HuH-7 (cell line): ENCODE measurements around the gene PAFAH1B1.
"Not testable (repeated sequence)": the region's sequence is repeated elsewhere in the genome, so short reads cannot be mapped to it uniquely, and the experiment has no call there.

ENCODE experiments used
- DNase-seq: peaks from one replicate; pipeline ENCODE4 v3.0.0; 2011; ENCODE audit warnings: low spot score

Gene PAFAH1B1

DNA sequence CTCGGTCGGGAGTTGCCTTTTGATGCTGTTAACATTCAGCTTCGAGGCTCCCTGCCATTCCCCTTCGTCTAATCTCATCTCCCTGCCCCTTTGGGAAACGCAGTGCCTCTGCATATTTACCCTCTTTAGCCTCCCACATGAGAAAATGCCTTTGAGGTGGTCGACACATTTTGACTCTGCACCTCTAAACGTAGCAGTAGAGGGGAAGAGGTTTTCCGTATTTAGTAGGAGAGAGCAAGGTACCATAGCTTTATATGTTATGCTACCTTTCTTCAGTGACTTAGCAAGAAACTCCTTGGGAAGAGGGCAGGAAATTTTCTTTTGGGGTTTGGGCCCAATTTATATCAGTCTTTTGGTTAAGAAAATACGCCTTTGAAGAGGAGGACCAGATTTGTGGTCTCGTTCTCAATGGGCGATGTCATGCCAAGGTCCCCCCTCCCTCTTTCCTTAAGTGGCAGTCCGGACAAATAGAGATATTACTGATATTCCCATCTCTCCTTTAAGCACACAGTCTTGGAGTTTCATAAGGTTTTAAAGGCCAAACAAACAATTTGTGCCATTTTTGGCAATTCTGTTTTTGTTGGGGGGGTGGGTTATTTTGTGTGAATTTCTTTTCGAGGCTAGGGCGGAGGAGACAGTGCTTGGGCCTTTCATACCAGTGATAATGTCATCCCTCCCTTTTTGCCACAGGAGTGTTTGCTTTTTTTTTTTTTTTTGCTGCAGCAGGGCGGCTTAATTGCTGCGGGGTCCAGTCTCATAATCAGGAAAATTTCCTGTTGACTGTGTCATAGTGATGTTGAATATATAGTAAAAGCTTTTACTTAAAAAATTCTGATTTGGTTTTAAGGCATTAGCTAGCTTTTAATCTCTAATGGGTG is 1.5 kb downstream of the PAFAH1B1 start:
- DNase-seq: no peak

DNA sequence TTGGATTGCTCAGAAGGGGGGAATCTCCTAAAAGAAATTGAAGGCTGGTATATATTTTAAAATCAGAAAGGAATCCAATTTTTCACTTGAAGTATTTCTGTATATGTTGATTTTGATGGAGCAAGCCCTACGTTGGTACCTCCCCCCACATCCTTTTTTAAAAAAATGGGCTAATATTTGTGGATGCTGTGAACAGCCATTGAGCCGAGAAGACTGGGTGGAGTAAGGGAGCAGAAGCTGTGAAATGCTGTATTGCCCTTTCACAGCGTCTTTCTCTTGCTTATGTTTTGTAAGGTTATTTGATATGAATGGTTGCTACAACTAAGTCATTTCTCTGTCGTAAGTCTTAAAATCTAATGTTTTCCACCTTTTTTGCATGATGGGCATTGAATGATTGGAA is 2.3 kb downstream of the PAFAH1B1 start:
- DNase-seq: no peak

DNA sequence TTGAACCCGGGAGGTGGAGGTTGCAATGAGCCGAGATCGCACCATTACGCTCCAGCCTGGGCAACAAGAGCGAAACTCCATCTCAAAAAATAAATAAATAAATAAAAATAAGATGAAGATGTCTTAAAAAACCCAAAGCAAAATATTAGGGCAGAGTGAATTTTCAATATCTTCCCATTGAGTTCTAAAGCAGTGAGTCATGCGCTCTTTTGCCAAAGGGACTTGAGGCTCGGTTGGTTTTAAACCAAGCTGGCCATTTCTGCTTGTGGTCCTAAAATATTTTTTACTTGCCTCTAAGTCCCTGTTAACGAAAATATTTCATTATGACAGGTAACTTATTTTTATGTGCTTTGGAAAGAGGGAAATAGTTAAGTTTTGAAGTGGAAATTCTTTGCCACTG is 4.7 kb downstream of the PAFAH1B1 start:
- no peak for DNase-seq

DNA sequence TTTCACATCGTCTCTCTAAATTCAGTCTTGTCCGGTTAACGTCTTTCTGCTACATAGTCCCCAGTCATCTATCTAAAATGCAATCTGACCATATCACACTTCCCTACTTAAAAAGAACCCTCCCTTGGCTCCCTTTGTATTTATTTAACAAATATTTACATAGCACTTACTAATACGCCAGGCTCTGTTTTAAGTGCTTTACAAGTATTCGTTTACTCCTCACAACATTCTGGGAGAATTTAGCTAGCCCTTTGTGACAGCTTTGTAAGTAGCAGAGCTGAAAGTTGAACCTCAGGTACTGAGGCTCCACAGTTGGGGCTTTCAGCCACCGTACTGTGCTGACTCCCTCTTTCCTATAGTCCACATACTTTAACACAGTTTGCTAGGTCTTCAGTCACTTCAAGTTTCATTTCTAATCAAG is 9.2 kb downstream of the PAFAH1B1 start:
- no peak for DNase-seq

DNA sequence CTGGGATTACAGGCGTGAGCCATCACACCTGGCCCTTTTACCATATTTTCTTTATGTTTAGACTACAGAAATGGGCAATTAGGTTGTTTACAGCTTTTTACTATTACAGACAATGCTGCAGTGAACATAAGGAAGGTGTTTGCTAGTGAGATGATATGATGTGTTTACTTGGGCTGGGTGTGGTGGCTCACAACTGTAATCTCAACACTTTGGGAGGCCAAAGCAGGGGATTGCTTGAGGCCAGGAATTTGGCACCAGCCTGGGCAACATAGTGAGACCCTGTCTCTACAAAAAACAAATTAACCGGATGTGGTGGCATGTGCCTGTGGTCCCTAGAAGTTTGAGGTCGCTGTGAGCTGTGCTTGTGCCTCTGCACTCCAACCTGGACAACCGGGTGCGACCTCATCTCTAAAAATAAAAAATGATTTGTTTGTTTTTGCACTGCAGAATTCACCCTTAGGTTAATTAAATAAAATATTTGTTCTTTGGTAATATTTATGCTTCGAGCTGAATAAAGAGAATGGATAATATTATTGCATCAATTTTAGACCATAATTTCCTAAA is 15.0 kb downstream of the PAFAH1B1 start:
- no peak for DNase-seq

DNA sequence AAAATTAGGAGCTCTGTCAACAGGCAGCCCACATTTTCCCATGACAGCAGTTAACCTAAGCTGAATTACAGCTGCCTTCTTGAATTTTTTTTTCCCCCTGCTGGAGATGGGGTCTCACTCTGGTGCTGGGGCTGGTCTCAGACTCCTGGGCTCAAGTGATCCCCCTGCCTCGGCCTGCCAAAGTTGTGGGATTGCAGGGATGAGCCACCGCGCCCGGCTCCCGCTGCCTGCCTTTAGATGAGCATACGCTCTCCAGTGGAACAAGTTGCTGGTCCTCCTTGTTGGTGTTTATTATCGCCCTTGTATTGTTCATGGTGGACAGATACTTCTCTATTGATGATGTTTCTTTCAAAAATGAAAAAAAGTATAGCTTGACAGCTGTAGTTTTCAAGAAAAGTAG is 15.6 kb downstream of the PAFAH1B1 start:
- DNase-seq: no peak

DNA sequence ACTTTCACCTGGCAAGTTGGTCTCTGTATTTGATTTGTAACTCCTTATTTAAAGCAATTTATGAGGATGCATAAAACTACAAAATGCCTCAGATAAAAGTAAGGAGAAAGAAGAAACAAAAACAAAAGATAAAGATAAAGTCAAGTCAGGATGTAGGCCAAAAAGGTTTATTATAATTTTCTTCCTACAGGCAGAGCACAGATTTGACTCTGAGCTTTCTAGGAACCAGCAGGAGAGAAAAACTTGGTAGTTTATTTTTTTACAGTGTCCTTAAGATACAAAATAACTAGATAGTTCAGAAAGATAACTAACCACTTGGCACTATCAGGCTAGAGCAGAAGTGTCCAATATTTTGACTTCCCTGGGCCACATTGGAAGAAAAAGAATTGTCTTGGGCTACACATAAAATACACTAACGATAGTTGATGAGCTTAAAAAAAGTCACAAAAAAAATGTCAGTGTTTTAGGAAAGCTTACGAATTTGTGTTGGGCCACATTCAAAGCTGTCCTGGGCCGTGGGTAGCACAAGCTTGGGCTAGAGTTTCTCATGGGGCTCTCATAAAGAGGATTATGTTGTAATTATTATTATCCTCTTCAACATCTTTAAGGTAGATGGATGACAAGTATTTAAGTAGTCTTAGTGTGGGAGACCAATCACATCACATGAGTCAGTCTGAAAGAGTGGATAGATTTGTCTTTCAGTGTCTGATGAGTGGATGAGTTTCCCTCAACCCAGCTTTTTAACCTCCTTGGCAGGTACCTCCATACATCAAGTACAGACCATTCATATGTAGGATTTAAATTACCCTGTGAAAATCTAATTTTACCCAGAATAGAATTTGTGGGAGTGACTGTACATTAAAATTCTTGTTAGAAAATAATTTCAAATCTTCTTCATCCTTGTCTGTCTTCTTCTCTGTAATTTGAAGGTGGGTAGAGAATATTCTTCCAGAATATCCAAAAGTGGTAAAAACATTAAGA is 17.0 kb downstream of the PAFAH1B1 start:
- DNase-seq: no peak

DNA sequence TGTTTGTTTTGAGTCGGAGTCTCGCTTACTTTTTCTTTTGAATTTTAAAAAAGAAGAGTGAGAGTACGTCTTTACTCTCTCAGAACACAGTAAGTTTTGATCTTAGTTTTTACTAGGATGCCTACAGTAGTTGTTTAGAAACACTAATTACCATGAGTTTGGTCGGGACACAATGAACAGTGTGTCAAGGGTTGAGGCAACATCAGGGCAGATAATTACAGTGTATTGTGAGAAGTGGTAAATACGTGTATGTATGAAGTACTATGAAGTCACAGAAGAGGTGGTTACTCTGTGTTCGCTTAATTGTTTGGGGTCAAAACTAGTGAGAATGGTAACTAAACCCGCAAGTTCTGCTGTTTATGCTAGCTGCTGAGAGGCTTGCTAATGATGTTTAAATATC is 18.2 kb downstream of the PAFAH1B1 start:
- no peak for DNase-seq

DNA sequence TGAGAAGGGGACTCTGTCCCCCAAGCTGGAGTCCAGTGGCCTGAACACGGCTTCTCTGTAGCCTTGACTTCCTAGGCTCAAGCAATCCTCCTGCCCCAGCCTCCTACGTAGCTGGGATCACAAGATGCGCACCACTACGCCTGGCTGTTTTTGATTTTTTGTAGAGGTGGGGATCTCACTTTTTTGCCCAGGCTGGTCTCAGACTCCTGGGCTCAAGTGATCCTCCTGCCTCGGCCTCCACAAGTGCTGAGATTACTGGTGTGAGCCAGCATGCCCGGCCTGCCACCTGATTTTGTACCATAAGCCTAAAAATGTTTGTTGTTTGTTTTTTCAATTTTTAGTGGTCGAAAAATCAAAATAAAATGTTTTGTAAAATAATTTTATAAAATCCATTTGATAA is 19.2 kb downstream of the PAFAH1B1 start:
- no peak for DNase-seq

DNA sequence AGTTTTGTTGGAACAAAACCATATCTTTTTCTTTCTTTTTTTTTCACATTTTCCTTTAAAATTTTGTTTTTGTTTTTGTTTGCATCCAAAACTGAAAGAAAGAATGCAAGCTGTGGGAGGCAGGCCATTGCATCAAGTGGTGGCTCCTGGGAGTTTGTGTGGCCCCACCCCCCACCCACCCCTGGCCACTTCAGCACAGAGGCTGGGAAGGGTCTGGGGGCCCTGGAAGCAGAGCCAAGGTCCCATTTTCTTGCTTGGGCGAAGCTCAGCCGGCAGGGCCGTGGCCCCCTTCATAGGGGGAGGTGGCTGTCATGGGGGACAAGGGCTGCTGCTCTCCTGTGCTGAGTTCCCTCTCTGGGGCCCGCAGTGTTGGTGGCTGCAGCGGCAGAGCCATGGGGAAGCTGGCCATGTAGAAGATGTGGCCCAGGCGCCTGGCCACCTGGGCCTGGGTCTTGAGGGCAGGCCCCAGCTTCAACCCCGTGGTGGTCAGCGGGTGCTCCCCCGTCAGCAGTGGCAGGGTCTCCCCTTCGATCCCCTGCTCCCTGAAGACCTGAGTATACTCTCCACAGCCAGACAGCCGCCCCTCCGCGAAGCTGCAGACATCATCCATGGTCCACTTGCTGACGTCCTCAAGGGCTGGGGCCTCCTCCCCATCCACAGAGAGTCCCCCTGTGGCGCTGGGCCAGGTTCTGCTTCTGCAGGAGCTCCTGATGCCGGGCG is 19.8 kb downstream of the PAFAH1B1 start:
- no peak for DNase-seq

DNA sequence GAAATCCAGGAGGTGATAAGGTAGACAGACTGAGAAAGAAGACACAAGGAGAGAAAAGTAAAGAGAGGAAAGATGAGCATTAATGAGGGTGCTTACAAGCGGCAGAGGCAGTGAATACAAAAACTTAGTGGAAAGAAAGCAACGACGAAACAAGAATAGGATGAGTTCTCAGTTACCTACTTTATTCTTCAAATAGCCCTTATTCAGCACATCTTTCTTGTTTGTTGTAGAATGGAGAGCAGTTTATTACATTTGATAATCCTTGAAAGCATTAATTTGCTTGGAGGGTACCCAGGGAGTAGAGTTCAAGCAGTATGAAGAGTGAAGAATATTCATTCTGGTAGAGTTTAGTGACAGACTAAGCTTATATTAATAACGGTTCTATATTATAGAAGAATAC is 22.4 kb downstream of the PAFAH1B1 start:
- DNase-seq: no peak

DNA sequence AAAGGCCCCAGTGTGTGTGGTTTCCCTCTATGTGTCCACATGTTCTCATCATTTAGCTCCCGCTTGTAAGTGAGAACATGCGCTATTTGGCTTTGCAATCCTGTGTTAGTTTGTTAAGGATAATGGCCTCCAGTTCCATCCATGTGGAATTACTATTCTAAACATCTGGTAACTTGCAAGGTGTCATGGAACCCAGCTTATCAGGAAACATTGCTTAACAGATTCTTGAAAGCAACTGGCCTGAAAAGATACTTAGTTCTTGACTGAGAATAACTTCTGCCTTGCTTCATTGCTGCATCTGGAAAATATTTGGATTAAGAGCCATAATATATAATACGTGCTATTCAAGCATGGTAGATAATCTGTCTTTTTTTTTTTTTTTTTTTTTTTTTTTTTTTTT is 27.8 kb downstream of the PAFAH1B1 start:
- no peak for DNase-seq

DNA sequence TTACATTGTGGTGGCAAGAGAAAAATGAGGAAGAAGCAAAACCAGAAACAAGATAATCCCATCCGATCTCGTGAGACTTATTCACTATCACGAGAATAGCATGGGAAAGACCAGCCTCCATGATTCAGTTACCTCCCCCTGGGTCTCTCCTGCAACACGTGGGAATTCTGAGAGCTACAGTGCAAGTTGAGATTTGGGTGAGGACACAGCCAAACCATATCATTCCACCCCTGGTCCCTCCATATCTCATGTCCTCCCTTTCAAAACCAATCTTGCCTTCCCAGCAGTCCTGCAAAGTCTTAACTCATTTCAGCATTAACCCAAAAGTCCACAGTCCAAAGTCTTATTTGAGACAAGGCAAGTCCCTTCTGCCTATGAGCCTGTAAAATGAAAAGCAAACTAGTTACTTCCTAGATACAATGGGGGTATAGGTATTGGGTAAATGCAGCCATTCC is 28.5 kb downstream of the PAFAH1B1 start:
- not testable (repeated sequence) for DNase-seq

DNA sequence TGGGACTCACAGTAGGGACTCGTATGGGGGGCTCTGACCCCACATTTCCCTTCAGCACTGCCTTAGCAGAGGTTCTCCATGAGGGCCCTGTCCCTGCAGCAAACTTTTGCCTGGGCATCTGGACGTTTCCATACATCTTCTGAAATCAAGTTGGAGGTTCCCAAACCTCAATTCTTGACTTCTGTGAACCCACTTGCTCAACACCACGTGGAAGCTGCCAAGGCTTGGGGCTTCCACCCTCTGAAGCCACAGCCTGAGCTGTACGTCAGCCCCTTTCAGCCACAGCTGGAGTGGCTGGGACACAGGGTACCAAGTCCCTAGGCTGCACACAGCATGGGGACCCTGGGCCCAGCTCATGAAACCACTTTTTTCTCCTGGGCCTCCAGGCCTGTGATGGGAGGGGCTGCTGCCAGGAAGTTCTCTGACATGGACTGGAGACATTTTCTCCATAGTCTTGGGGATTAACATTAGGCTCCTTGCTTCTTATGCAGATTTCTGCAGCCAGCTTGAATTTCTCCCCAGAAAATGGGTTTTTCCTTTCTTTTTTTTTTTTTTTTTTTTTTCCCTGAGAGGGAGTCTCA is 29.4 kb downstream of the PAFAH1B1 start:
- DNase-seq: not testable (repeated sequence)

DNA sequence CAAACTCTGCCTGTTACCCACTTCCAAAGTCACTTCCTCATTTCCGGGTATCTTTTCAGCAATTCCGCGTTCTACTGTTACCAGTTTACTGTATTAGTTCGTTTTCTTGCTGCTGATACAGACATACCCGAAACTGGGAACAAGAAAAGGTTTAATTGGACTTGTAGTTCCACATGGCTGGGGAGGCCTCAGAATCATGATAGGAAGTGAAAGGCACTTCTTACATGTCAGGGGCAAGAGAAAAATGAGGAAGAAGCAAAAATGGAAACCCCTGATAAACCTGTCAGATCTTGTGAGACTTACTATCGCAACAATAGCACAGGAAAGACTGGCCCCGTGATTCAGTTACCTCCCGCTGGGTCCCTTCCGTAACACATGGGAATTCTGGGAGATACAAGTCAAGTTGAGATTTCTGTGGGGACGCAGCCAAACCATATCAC is 30.9 kb downstream of the PAFAH1B1 start:
- DNase-seq: no peak

DNA sequence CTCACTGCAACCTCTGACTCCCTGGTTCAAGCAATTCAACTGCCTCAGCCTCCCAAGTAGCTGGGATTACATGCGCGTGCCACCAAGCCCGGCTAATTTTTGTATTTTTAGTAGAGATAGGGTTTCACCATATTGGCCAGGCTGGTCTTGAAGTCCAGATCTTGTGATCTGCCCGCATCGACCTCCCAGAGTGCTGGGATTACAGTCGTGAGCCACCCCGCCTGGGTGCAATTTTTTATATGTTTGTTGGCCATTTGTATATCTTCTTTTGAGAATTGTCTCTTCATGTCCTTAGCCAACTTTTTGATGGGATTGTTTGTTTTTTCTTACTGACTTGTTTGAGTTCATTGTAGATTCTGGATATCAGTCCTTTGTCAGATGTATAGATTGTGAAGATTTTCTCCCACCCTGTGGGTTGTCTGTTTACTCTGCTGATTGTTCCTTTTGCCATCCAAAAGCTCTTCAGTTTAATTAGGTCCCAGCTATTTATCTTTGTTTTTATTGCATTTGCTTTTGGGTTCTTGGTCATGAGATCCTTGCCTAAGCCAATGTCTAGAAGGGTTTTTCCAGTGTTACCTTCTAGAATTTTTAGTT is 33.3 kb downstream of the PAFAH1B1 start:
- DNase-seq: not testable (repeated sequence)

DNA sequence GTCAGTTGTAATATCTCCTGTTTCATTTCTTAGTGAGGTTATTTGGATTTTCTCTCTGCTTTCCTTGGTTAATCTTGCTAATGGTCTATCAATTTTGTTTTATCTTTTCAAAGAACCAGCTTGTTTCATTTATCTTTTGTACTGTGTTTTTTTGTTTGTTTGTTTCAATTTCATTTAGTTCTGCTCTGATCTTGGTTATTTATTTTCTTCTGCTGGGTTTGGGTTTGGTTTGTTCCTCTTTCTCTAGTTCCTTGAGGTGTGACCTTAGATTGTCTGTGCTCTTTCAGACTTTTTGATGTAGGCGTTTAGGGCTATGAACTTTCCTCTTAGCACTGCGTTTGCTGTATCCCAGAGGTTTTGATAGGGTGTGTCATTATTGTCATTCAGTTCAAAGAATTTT is 35.5 kb downstream of the PAFAH1B1 start:
- DNase-seq: not testable (repeated sequence)

DNA sequence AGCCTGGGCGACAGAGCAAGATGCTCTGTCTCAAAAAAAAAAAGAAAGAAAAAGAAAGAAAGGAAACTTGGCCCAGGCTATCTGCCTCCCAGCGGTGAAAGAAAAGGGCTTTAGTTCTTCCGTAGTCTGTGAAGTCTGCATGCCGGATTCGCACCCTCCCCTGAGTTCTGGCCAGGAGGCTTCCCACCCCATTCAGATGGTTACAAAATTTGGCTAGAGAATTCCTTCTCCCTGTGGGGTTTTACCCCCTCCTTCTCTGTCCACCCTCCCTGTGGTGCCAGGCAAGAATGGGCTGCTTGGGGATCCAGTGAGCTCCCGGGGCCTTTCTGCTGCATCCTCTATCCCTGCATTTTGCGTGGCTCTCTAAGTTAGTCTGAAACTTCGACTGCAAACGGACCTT is 37.8 kb downstream of the PAFAH1B1 start:
- DNase-seq: no peak

DNA sequence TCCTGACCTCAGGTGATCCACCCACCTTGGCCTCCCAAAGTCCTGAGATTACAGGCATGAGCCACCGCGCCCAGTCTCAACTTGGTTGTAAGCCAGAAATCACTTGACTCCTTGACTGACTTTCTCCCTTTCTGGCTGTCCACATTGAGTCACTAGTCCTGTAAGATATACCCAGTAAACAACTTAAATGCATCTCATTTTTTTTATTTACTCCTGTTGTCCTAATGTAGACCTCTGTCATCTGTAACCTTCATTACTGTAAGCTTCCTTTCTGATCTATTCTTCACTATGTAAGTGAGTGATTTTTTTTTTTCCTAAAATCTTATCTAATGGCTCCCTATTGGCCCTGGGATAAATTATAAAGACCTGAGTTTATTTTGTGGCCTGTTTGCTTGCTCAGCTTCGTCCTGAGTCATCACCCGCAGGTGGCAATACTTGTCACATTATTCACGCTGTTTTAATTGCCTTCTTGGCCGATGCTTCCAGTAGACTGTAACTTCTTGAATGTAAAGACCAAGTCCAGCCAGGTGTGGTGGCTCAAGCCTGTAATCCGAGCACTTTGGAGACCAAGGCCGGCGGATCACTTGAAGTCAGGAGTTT is 41.0 kb downstream of the PAFAH1B1 start:
- DNase-seq: no peak

DNA sequence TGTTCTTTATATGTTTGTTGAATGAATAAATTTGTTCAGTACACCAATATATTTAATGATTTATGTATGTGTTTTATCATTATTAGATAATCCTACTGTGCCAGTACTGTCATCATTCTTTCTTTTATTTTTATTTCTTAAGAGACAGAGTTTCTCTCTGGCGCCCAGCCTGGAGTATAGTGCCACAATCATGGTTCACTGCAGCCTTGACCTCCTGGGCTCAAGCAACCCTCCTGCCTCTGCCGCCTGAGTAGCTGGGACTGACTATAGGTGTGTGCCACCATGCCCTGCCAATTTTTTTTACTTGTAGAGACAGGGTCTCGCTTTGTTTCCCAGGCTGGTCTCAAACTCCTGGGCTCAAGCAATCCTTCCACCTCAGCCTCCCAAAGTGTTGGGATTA is 41.8 kb downstream of the PAFAH1B1 start:
- no peak for DNase-seq

DNA sequence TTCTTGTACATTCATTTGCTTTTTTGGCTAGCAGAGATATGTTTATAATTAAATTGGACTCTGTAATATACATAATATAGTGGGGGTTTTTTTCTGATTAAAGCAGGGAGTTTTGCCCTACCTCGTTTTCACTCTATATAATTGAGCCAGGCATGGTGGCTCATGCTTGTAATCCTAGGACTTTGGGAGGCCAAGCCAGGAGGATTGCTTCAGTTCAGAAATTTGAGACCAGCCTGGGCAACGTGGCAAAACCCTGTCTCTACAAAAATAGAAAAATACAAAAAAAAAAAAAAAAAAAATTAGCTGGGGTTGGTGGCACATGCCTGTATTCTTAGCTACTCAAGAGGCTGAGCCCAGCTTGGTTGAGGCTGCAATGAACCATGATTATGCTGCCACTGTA is 42.2 kb downstream of the PAFAH1B1 start:
- DNase-seq: no peak
